AG08395 (cell line): Measurements from ENCODE around the gene FAM25C.
"Not testable (repeated sequence)": the region's sequence is repeated elsewhere in the genome, so short reads cannot be mapped to it uniquely, and the experiment has no call there.

Experiments used
- DNase-seq: peaks from one replicate; pipeline ENCODE4 v3.0.0; 2012; ENCODE audit warnings: mixed read lengths, low spot score

FAM25C gene

GRCh38 chr10:47957158-47957557, 42.4 kb downstream of the FAM25C start:
- DNase-seq = not testable (repeated sequence)

GRCh38 chr10:47947424-47947823, 52.2 kb downstream of the FAM25C start:
- not testable (repeated sequence) for DNase-seq
